Body of pancreas (tissue), 4 donors: Measurements from ENCODE around the gene TMCO4.

ENCODE experiments used
- POLR2A ChIP-seq, 3 donors: fragments of 450-650 bp; IDR thresholded peaks; one replicate each; pipeline ENCODE4 v1.6.1; 2016; ENCODE audit warnings: antibody characterized with exemption in 3 of 3, mild to moderate bottlenecking in 2 of 3
- TF ChIP-seq, protein P1 (sequence below), 7 experiments: fragments of 450-650 bp in 4 of 7; fragments of 200-600 bp in 3 of 7; sonication (generic) in 3 of 7; IDR thresholded peaks; one replicate each; pipeline ENCODE4 v1.5.1; 2016 to 2019; ENCODE audit warnings: antibody characterized with exemption in 7 of 7

GRCh38 chr1:19708567-19709110 is 91.1 kb downstream of the TMCO4 start:
- TF ChIP-seq, protein P1, sequence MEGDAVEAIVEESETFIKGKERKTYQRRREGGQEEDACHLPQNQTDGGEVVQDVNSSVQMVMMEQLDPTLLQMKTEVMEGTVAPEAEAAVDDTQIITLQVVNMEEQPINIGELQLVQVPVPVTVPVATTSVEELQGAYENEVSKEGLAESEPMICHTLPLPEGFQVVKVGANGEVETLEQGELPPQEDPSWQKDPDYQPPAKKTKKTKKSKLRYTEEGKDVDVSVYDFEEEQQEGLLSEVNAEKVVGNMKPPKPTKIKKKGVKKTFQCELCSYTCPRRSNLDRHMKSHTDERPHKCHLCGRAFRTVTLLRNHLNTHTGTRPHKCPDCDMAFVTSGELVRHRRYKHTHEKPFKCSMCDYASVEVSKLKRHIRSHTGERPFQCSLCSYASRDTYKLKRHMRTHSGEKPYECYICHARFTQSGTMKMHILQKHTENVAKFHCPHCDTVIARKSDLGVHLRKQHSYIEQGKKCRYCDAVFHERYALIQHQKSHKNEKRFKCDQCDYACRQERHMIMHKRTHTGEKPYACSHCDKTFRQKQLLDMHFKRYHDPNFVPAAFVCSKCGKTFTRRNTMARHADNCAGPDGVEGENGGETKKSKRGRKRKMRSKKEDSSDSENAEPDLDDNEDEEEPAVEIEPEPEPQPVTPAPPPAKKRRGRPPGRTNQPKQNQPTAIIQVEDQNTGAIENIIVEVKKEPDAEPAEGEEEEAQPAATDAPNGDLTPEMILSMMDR (IDR thresholded peaks at IDR 0.05), result no peak
- no peak for TF ChIP-seq POLR2A (IDR thresholded peaks at IDR 0.05)
